B cell (primary cell): Measurements from ENCODE around the gene PBX1.

ENCODE experiments used
- CTCF ChIP-seq: fragments of 200-600 bp; IDR thresholded peaks from one replicate; pipeline ENCODE4 v1.8.0; 2022; ENCODE audit warnings: antibody characterized with exemption, mild to moderate bottlenecking
- EZH2 ChIP-seq: IDR thresholded peaks from 2 replicates; pipeline ENCODE4 v1.6.1; 2012; ENCODE audit warnings: borderline replicate concordance, low read depth, mild to moderate bottlenecking, moderate library complexity, low read length; ENCODE audit not compliant: insufficient read depth, poor library complexity, severe bottlenecking

GRCh38 chr1:164804366-164804765 lies 245.4 kb downstream of the PBX1 start:
- TF ChIP-seq CTCF, result no peak
- TF ChIP-seq EZH2, result no peak
